ENCODE results near the gene MED13.
A peak's percentile ranks its signal among the peaks of the same experiment; 100 is the strongest.
"Not testable (repeated sequence)": the region's sequence is repeated elsewhere in the genome, so short reads cannot be mapped to it uniquely, and the experiment has no call there.

Gene MED13

DNA sequence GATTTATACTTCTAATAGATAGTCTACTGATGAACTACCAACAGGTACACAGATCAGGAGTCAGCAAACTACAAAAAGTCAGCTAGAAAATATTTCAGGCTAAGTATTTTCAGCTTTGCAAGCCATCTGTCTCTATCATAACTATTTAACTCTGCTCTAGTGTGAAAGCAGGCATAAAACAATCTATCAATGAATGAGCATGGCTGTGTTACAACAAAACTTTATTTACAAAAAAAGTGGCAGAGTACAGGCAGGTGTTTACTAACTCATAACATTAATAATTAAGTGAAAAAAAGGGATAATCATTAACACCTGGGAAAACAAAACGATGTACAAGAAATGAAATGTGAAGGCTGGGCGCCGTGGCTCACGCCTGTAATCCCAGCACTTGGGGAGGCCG, 15.8 kb downstream of the MED13 start:
- no peak for DNase-seq

- no peak for DNase-seq
Observed at GRCh38 chr17:62048262-62048661, 16.8 kb downstream of the MED13 start.

DNA sequence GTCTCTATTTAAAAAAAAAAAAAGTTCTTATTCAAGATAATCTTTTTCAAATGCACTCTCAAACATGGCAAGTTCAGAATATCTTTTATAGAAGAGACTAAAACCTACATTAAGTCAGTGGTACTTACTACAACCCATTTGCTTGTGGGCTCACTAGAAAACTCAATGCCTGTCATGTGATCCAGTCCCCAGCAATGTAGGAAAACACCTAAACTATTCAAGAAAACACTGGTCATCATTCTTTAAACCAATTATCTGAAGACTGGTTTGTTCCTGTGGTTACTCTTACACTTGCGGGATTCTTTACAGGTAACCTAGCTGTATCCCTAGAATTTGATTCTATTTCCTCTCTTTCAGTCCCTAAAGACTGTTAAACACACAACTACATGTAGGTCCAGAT, 19.6 kb downstream of the MED13 start:
- DNase-seq = no peak

GRCh38 chr17:62045109-62045508, 20.0 kb downstream of the MED13 start:
- DNase-seq = no peak

GRCh38 chr17:62043602-62044001, 21.5 kb downstream of the MED13 start:
- DNase-seq = no peak

- DNase-seq = no peak
Observed at GRCh38 chr17:62043140-62043539, 21.9 kb downstream of the MED13 start.

- DNase-seq = no peak
Observed at GRCh38 chr17:62038248-62038647, 26.8 kb downstream of the MED13 start.

DNA sequence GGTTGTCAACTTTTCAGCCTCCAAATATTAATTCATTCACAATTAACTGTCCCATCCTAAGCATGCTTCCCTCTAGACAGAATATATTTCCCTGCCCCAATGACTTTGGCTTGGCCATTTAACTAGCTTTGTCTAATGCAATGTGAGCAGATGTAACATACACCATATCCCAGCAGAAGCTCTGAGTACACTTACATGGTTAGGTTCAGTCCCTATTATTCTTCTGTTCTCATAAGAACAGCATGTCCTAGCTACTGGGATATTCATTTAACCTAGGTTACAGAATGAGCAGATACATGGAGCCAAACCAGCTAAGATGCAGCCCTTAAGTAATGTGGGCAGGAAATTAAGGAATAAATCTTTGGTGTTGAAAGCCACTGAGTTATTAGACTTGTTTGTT, 31.8 kb downstream of the MED13 start:
- DNase-seq = no peak

DNA sequence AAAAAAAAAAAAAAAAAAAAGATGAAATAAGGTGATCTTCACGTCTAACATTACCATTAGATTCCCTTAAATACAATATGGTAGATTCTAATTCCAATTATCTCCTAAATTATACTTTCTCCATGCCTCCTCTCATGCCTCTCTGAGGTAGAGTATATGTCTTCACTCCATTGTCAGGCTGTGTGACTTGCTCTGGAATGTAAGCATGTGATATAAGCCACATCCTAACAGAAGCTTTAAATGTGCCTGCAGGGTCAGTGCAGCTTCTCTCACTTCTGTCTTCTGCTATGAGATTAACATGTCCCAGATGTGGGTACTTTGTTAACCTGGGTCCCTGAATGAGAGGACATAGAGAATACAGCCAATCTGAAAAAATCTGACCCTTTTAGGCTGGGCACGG, 32.6 kb downstream of the MED13 start:
- no peak for DNase-seq

DNA sequence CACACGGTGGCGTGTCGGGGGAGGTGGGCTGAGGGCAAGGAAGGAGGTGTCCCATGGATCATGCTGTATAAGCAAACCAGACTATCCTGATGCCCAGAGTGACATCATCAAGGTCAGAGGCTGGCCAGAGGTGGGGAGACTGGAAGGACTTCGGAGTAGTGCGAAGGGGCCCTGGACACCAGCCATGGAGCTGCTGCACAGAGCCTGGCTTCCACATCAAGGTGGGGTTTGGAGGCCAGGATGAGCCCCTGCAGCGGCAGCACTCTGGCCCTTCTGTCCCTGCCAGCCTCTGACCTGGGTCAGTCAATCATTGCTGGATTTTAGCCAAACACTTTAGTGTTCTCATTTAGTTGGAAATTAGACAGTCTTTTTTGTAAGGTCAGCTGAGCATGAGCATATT, 34.8 kb downstream of the MED13 start:
- no peak for DNase-seq

GRCh38 chr17:62024866-62025265, 40.2 kb downstream of the MED13 start:
- no peak for DNase-seq

DNA sequence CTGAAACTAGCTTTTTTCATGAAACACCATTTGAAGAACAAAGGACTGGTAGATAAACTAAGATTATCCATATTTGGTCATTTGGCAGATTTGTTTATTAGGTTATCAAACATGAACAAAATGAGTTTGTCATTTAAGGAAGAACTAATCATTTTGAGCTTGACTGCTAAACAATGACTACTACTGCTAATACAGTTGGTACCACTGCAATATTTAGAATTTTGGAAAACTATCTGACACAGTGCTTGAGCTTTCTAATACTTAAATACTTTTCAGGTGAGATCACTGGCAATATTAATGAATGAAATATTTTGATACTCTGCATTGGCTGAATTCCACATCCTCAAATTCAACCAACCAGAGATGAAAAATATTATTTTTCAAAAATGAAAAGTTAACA, 47.2 kb downstream of the MED13 start:
- DNase-seq = no peak

DNA sequence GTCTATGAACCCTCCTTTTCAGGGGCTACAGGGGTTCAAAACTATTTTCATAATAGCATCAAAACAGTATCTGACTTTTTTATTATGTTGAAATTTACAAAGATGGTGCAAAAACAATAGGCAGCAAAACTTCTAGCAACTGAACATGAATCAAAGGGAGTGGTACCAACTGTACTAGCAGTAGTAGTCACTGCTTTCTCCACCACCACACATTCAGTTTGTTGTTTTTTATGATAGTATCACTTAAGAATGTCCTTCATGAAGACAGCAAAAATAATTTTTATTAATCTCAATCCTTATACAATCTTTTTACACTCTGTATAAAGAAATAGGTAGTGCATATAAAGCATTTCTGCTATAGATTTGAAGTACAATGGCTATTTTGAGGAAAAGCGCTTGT, 47.6 kb downstream of the MED13 start:
- no peak for DNase-seq

GRCh38 chr17:62014526-62014925, 50.6 kb downstream of the MED13 start:
- no peak for DNase-seq

DNA sequence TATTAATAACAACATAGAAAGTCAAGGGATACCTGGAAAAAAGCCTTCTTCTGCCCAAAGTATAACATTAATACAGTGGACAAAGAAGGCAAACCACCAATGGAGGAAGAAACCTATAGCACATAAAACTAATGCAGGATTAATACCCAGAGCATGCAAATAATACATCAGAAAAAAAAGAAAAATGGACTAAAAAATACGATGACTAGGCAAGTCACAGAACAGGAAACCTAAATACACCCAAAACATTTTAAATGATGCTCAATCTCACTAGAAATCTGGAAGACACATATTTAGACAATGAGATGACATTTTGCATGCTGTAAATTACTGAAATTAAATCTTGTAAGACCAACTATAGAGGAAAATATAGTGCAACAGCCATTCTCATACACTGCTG, 55.9 kb downstream of the MED13 start:
- DNase-seq = no peak

DNA sequence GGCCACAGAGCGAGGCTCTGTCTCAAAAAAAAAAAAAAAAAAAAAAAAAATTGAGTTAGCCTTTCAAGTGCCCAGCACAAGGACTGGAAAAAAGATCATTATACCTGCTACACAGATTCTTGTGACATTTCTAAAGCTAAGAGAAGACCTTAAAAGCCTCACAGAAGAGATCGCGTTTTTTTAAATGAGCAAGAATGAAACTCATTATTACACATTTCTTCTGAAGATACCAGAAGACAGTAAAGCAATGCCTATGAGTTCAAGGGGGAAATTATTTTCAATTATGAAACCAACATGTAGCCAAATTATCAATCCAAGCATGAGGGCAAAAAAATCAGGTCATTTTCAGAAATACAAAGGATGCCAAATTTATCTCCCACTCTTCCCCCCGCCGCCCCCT, 56.8 kb downstream of the MED13 start:
- DNase-seq = no peak

GRCh38 chr17:62004388-62004787, 60.7 kb downstream of the MED13 start:
- DNase-seq = no peak

GRCh38 chr17:62003141-62003540, 61.9 kb downstream of the MED13 start:
- DNase-seq = not testable (repeated sequence)

GRCh38 chr17:62001105-62001504, 64.0 kb downstream of the MED13 start:
- DNase-seq = no peak

DNA sequence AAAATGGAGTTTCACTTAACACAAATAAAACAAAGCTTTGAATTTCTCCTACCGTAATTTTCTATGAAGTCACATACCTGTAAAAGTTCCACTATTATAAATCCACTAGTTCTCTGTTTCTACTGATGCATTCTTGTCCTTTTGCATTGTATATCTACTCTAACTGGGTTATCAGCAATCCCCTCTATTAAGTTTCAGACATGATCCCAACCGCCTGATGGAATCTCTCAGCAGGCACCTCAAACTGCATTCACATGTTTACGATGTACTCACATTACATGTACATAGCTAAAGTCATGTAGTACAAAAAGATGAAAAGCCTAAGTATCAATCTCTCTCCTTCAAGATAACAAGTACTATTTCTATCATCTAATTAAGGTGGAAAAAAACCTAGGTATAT, 64.9 kb downstream of the MED13 start:
- DNase-seq = no peak

GRCh38 chr17:61998534-61998933, 66.5 kb downstream of the MED13 start:
- not testable (repeated sequence) for DNase-seq

GRCh38 chr17:61997664-61998063, 67.4 kb downstream of the MED13 start:
- DNase-seq = peak; percentile 6

- DNase-seq = no peak
Observed at GRCh38 chr17:61996916-61997605, 68.0 kb downstream of the MED13 start.

- DNase-seq = no peak
Observed at GRCh38 chr17:61989509-61989908, 75.6 kb downstream of the MED13 start.

- no peak for DNase-seq
Observed at GRCh38 chr17:61986898-61987297, 78.2 kb downstream of the MED13 start.

- no peak for DNase-seq
Observed at GRCh38 chr17:61984821-61985220, 80.3 kb downstream of the MED13 start.
